K562 (cell line): Measurements from ENCODE around the gene FANK1. TPM values are rescaled to one million over a fixed set of nuclear protein-coding genes. Genes with fewer than 3 reads are reported as not detected.

ENCODE experiments used
- ATAC-seq: fragments of 200-7000 bp; cut with Tn5 transposase; 3 replicates; pipeline ENCODE4 v1.9.1; 2020; ENCODE audit warnings: moderate library complexity
- BruUV-seq: library from RNA; stranded (reverse); fragments of 400-500 nt; replicated peaks from 2 replicates; lab custom pipeline; 2021; lab: Mats Ljungman, UMichigan
- CTCF ChIA-PET: fragments of 300-600 bp; formaldehyde crosslinking; extraction: SDS; loops from one replicate; lab custom pipeline; 2021; ENCODE audit warnings: low intra/inter-chr PET ratio; lab: Yijun Ruan, JAX
- POLR2A ChIA-PET: fragments of 300-600, 350-650 bp; sonication (Branson Sonifier 250); formaldehyde crosslinking; extraction: SDS; loops from one replicate; lab custom pipeline; 2021; ENCODE audit warnings: antibody characterized with exemption, inconsistent platforms; lab: Yijun Ruan, JAX
- DNase-seq, 4 experiments: peaks; one replicate each; pipeline versions ENCODE4 v3.0.0 to v3.0.0-alpha.2; 2011 to 2018; ENCODE audit warnings: low spot score in 3 of 4, mixed read lengths in 3 of 4; ENCODE audit errors: extremely low read depth in 1 of 4
- FAIRE-seq: peaks from 2 replicates; lab custom pipeline; 2011; peaks lifted over from hg19 to GRCh38; lab: Jason Lieb, UNC
- H2AFZ ChIP-seq: 2 replicates; pipeline ENCODE4 v1.6.0; 2011; ENCODE audit warnings: low read depth, low read length, control low read depth, inconsistent platforms
- H3K27ac ChIP-seq: fragments of 200-600 bp; 3 replicates; pipeline ENCODE4 v1.8.0; 2011; ENCODE audit warnings: low read depth, mild to moderate bottlenecking, control low read depth, inconsistent platforms, low read length, moderate library complexity, mixed read lengths; ENCODE audit errors: extremely low read depth
- H3K27me3 ChIP-seq, 2 experiments: fragments of 300-600 bp in 1 of 2; 2 replicates in 1 of 2; 3 replicates in 1 of 2; pipeline versions ENCODE4 v1.6.0 to v1.8.0; 2011; ENCODE audit warnings: inconsistent platforms in 2 of 2, low read length in 2 of 2, mild to moderate bottlenecking in 1 of 2, mixed read lengths in 1 of 2, moderate library complexity in 1 of 2; ENCODE audit not compliant: control insufficient read depth in 2 of 2, insufficient read depth in 2 of 2
- H3K36me3 ChIP-seq: fragments of 300-600 bp; 3 replicates; pipeline ENCODE4 v1.8.0; 2011; ENCODE audit warnings: mild to moderate bottlenecking, low read length, inconsistent platforms; ENCODE audit not compliant: control insufficient read depth, insufficient read depth
- H3K4me1 ChIP-seq, 2 experiments: fragments of 200-600 bp in 1 of 2; replicated peaks in 1 of 2; 2 replicates in 1 of 2; 3 replicates in 1 of 2; pipeline versions ENCODE4 v1.5.1 to v1.8.0; 2011; ENCODE audit warnings: inconsistent platforms in 2 of 2, low read length in 2 of 2, mild to moderate bottlenecking in 1 of 2, mixed read lengths in 1 of 2, moderate library complexity in 1 of 2; ENCODE audit not compliant: control insufficient read depth in 2 of 2, insufficient read depth in 2 of 2
- H3K4me2 ChIP-seq: 2 replicates; pipeline ENCODE4 v1.6.1; 2011; ENCODE audit warnings: low read length, control low read depth, inconsistent platforms, mixed read lengths; ENCODE audit not compliant: insufficient read depth
- H3K4me3 ChIP-seq: fragments of 200-600 bp; sonication (generic), shearing (Covaris generic); 2 replicates; pipeline ENCODE4 v1.5.1; 2016; ENCODE audit warnings: control low read depth, inconsistent platforms
- H3K79me2 ChIP-seq: fragments of 200-600 bp; 3 replicates; pipeline ENCODE4 v1.8.0; 2011; ENCODE audit warnings: low read length, inconsistent platforms; ENCODE audit not compliant: control insufficient read depth, insufficient read depth
- H3K9ac ChIP-seq, 2 experiments: 2 replicates each; pipeline versions ENCODE4 v1.6.0 to v1.6.1; 2011; ENCODE audit warnings: low read depth in 2 of 2, low read length in 2 of 2, control low read depth in 1 of 2, inconsistent platforms in 1 of 2, mild to moderate bottlenecking in 1 of 2, mixed read lengths in 1 of 2; ENCODE audit not compliant: insufficient read depth in 1 of 2
- H3K9me1 ChIP-seq: one replicate; pipeline ENCODE4 v1.6.0; 2011; ENCODE audit warnings: inconsistent platforms, mild to moderate bottlenecking, low read length, moderate library complexity; ENCODE audit not compliant: control insufficient read depth, insufficient read depth
- H3K9me3 ChIP-seq: replicated peaks from 2 replicates; pipeline ENCODE4 v1.5.1; 2011; ENCODE audit warnings: low read depth, low read length, inconsistent platforms; ENCODE audit not compliant: control insufficient read depth, insufficient read depth
- H4K20me1 ChIP-seq: replicated peaks from 2 replicates; pipeline ENCODE4 v1.6.1; 2011; ENCODE audit warnings: low read length, inconsistent platforms, mixed read lengths; ENCODE audit not compliant: control insufficient read depth, insufficient read depth
- BRCA1 ChIP-seq, 2 experiments: fragments of 450-650 bp in 1 of 2; sonication (generic) in 1 of 2; formaldehyde crosslinking in 1 of 2; IDR thresholded peaks; 2 replicates each; pipeline versions ENCODE4 v1.5.0 to v1.6.1; 2017 to 2020; ENCODE audit warnings: mild to moderate bottlenecking in 1 of 2, missing genetic modification reagents in 1 of 2
- PRPF4 ChIP-seq: fragments of 200-400 bp; formaldehyde crosslinking; IDR thresholded peaks from one replicate; pipeline ENCODE4 v1.6.1; 2017; ENCODE audit warnings: low read length, low read depth, mild to moderate bottlenecking; ENCODE audit not compliant: insufficient read depth, poor library complexity, severe bottlenecking
- WGBS: fragments of 100-300 bp; shearing (Covaris generic); methylation state at CpG from one replicate; pipeline ENCODE4 v1.1.6; 2016; ENCODE audit warnings: low coverage, mixed read lengths; ENCODE audit not compliant: insufficient coverage; ENCODE audit errors: missing lambda C conversion rate; 5-methylcytosine and 5-hydroxymethylcytosine counted together
- in situ Hi-C: fragments of 300-500 bp; cut with MboI; formaldehyde crosslinking; loops from 4 replicates; pipeline ENCODE4 v1.15.0; 2018; ENCODE audit warnings: inconsistent platforms, mixed read lengths
- intact Hi-C: fragments of 100-400 bp; cut with micrococcal nuclease; formaldehyde crosslinking; loops from 2 replicates; pipeline ENCODE4 v1.14.2; 2022
- polyA plus RNA-seq, 8 experiments: library from polyadenylated mRNA; depleted of rRNA in 4 of 8; stranded (reverse) in 5 of 8; unstranded in 3 of 8; fragments of >200 nt; fragmentation: Nextera tagmentation in 2 of 8; fragmentation: Illumina TruSeq in 1 of 8; extraction: Ambion mirVana in 2 of 8; extraction: Trizol in 1 of 8; gene quantifications; 2 replicates each; pipeline versions ENCODE4 v1.2.1 to v1.2.3, GENCODE V29; 2011 to 2014; ENCODE audit warnings: inconsistent platforms in 1 of 8, missing spikeins in 1 of 8
- total RNA-seq, 7 experiments: library from RNA; depleted of rRNA in 6 of 7; stranded (reverse); fragments of >200 nt in 6 of 7; fragmentation: Illumina TruSeq in 2 of 7; extraction: Trizol in 2 of 7; gene quantifications; 2 replicates each; pipeline versions ENCODE4 v1.2.1 to v1.2.3, GENCODE V29; 2011 to 2021; ENCODE audit warnings: low replicate concordance in 1 of 7
- TF ChIP-seq, protein P1 (sequence below): fragments of 250-450 bp; sonication (Bioruptor Pico); IDR thresholded peaks from 2 replicates; pipeline ENCODE4 v1.4.0; 2020; ENCODE audit warnings: mild to moderate bottlenecking, moderate library complexity, borderline replicate concordance
- TF ChIP-seq, protein P2 (sequence below): fragments of 450-650 bp; formaldehyde crosslinking; conservative IDR thresholded peaks from 2 replicates; pipeline ENCODE4 v1.4.0; 2022; ENCODE audit warnings: mild to moderate bottlenecking, missing genetic modification characterization
- TF ChIP-seq, protein P3 (sequence below): sonication (generic); formaldehyde crosslinking; IDR thresholded peaks from 2 replicates; pipeline ENCODE4 v1.8.1; 2023; ENCODE audit warnings: mild to moderate bottlenecking, missing genetic modification reagents, moderate library complexity

The FANK1 gene
- total and polyA plus RNA-seq, 9 of the 15 experiments (the other 6 are each of a cell fraction or from before 2014, with no cell fraction given): 0.11 to 2.3 (median 0.51) TPM; not detected in 1

DNA sequence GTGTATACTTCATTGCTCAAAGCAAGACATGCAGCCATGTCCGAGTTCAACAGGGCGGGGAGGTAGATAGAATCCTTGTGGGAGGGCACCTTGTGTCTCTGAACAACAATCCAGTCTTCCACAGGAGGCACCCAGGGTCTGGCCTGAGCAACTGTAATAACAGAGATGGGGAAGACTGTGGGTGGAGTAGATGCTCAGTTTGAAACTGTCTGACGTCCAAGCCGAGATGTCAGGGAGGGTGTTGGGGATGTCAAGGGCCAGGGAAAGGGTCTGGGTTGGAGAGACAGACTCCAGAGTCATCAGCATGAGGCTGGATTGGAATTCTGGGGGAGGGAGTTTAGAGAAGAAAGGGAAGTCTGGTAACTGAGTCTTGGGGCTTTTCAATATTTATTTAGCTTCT lies 88.0 kb downstream of the FANK1 start (continued):
- TF ChIP-seq, protein P1, sequence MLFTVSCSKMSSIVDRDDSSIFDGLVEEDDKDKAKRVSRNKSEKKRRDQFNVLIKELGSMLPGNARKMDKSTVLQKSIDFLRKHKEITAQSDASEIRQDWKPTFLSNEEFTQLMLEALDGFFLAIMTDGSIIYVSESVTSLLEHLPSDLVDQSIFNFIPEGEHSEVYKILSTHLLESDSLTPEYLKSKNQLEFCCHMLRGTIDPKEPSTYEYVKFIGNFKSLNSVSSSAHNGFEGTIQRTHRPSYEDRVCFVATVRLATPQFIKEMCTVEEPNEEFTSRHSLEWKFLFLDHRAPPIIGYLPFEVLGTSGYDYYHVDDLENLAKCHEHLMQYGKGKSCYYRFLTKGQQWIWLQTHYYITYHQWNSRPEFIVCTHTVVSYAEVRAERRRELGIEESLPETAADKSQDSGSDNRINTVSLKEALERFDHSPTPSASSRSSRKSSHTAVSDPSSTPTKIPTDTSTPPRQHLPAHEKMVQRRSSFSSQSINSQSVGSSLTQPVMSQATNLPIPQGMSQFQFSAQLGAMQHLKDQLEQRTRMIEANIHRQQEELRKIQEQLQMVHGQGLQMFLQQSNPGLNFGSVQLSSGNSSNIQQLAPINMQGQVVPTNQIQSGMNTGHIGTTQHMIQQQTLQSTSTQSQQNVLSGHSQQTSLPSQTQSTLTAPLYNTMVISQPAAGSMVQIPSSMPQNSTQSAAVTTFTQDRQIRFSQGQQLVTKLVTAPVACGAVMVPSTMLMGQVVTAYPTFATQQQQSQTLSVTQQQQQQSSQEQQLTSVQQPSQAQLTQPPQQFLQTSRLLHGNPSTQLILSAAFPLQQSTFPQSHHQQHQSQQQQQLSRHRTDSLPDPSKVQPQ (CRISPR knock-in tag): no peak

DNA sequence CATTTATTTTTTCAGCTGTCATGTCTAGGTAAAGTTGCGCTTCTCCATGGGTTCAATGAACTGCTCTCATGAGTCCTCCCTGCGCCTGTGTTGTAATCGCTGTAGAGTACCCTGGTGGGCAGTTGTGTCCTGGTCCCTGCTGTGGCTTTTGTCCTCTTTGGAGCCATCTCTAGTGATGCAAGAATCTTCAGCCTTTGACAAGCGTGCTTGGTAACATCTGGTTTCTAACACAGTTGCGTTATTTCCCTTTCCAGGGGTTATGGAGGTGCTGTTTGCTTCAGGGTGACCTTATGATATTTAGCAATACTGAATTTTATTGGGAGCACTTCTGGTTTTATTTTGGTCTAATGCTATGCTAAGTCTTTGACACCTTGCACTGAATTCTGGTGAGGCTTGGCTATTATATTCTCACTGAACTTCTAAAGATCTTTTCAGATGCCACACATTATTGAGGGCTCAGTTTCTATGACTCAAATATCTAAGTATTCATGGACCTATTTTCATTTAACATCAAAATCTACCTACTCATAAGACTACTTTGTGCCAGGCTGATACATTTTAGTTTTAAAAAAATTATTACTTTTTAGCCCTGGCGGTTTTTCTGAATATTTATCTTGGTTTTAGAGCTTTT lies 88.6 kb downstream of the FANK1 start:
- no peaks in the 10 kb centered on the region for H3K4me1 ChIP-seq
- in situ Hi-C loops (loop anchor here (10.0 kb wide), 1 partner anchor 520 kb away; no protein-coding TSS in a partner anchor), intact Hi-C loops (loop anchor here (5.0 to 10.0 kb wide), 5 partner anchors 118 to 760 kb away; partner anchors contain the start of gene ADAM12)
- no TSS peak for BruUV-seq
- TF ChIP-seq, protein P2, sequence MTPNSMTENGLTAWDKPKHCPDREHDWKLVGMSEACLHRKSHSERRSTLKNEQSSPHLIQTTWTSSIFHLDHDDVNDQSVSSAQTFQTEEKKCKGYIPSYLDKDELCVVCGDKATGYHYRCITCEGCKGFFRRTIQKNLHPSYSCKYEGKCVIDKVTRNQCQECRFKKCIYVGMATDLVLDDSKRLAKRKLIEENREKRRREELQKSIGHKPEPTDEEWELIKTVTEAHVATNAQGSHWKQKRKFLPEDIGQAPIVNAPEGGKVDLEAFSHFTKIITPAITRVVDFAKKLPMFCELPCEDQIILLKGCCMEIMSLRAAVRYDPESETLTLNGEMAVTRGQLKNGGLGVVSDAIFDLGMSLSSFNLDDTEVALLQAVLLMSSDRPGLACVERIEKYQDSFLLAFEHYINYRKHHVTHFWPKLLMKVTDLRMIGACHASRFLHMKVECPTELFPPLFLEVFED (CRISPR knock-in tag): no peak
- TF ChIP-seq, protein P3, sequence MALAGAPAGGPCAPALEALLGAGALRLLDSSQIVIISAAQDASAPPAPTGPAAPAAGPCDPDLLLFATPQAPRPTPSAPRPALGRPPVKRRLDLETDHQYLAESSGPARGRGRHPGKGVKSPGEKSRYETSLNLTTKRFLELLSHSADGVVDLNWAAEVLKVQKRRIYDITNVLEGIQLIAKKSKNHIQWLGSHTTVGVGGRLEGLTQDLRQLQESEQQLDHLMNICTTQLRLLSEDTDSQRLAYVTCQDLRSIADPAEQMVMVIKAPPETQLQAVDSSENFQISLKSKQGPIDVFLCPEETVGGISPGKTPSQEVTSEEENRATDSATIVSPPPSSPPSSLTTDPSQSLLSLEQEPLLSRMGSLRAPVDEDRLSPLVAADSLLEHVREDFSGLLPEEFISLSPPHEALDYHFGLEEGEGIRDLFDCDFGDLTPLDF (CRISPR knock-in tag): no peak
- TF ChIP-seq BRCA1 (IDR thresholded peaks at IDR 0.05) (no peak), BRCA1 (CRISPR knock-in tag; IDR thresholded peaks at IDR 0.05) (no peak), PRPF4 (no peak)
- no peak overlapping the region for H3K9ac ChIP-seq
- H3K9me1 ChIP-seq: no peaks in the 10 kb centered on the region
- H3K27ac ChIP-seq: no peak overlapping the region
- WGBS: 3% methylated on average over 6 of the region's 6 CpGs
- FAIRE-seq: no peak
- H3K36me3 ChIP-seq: no peaks in the 10 kb centered on the region
- ChIA-PET POLR2A (no interaction called here), CTCF (no interaction called here)
- DNase-seq: no peak
- no peaks in the 10 kb centered on the region for H3K9me3 ChIP-seq
- no peak overlapping the region for H3K4me3 ChIP-seq
- H4K20me1 ChIP-seq: peaks cover 3% of the 10 kb centered on the region; the same call in 1 of the 2 replicates
- ATAC-seq: no peak
- H3K4me2 ChIP-seq: no peak overlapping the region
- peaks cover 0 to 7% of the 10 kb centered on the region in 2 experiments; a peak in 2 of 5 replicates for H3K27me3 ChIP-seq
- no peak overlapping the region for H2AFZ ChIP-seq
- no peaks in the 10 kb centered on the region for H3K79me2 ChIP-seq
